GM15510 (cell line): ENCODE measurements around the gene TECTA.

Source experiments
- POLR2A ChIP-seq: IDR thresholded peaks from 3 replicates; pipeline ENCODE4 v1.6.1; 2011; ENCODE audit warnings: borderline replicate concordance; ENCODE audit not compliant: insufficient read length; ENCODE audit errors: extremely low read depth

The TECTA gene

GRCh38 chr11:121212536-121213361 lies 111.7 kb downstream of the TECTA start:
- no peak for TF ChIP-seq POLR2A

GRCh38 chr11:121213362-121213893 lies 112.4 kb downstream of the TECTA start:
- TF ChIP-seq POLR2A = no peak

- TF ChIP-seq POLR2A = no peak
Observed at GRCh38 chr11:121214861-121215260, 113.8 kb downstream of the TECTA start.

- no peak for TF ChIP-seq POLR2A
Observed at GRCh38 chr11:121221496-121222200, 120.6 kb downstream of the TECTA start.

- TF ChIP-seq POLR2A = no peak
Observed at GRCh38 chr11:121223161-121223560, 122.1 kb downstream of the TECTA start.

GRCh38 chr11:121225382-121225781 lies 124.3 kb downstream of the TECTA start:
- no peak for TF ChIP-seq POLR2A

GRCh38 chr11:121226415-121227263 lies 125.6 kb downstream of the TECTA start:
- TF ChIP-seq POLR2A = peak; percentile 32

- no peak for TF ChIP-seq POLR2A
Observed at GRCh38 chr11:121228851-121229250, 127.8 kb downstream of the TECTA start.

- no peak for TF ChIP-seq POLR2A
Observed at GRCh38 chr11:121229495-121230215, 128.6 kb downstream of the TECTA start.

- TF ChIP-seq POLR2A = no peak
Observed at GRCh38 chr11:121231576-121232278, 130.7 kb downstream of the TECTA start.

GRCh38 chr11:121235057-121235456 lies 134.0 kb downstream of the TECTA start:
- no peak for TF ChIP-seq POLR2A

GRCh38 chr11:121236115-121237001 lies 135.3 kb downstream of the TECTA start:
- TF ChIP-seq POLR2A = no peak
